H9 (cell line): ENCODE results near the gene LLGL2. TPM values are rescaled to one million over a fixed set of nuclear protein-coding genes. Genes with fewer than 3 reads are reported as not detected.

Experiments
- DNase-seq: peaks from one replicate; pipeline ENCODE4 v3.0.0-alpha.2; 2017
- H2AFZ ChIP-seq: one replicate; pipeline ENCODE4 v1.6.1; 2013; ENCODE audit warnings: mild to moderate bottlenecking, low read length, control low read depth, moderate library complexity
- H2AK5ac ChIP-seq: 2 replicates; pipeline ENCODE4 v1.6.1; 2013; ENCODE audit warnings: low read length, control low read depth, mixed read lengths; ENCODE audit not compliant: insufficient read length
- H2BK120ac ChIP-seq: one replicate; pipeline ENCODE4 v1.6.1; 2013; ENCODE audit warnings: low read depth, mild to moderate bottlenecking, low read length, control low read depth, inconsistent platforms; ENCODE audit not compliant: poor library complexity, severe bottlenecking
- H2BK12ac ChIP-seq: 2 replicates; pipeline ENCODE4 v1.6.1; 2013; ENCODE audit warnings: low read length, control low read depth, mixed read lengths, low read depth; ENCODE audit not compliant: insufficient read length
- H2BK15ac ChIP-seq: 2 replicates; pipeline ENCODE4 v1.6.1; 2013; ENCODE audit warnings: low read depth, low read length, control low read depth
- H2BK20ac ChIP-seq: one replicate; pipeline ENCODE4 v1.6.1; 2013; ENCODE audit warnings: low read depth, mild to moderate bottlenecking, low read length, control low read depth, inconsistent platforms; ENCODE audit not compliant: poor library complexity, severe bottlenecking
- H2BK5ac ChIP-seq: 2 replicates; pipeline ENCODE4 v1.6.1; 2013; ENCODE audit warnings: low read length, control low read depth, mixed read lengths; ENCODE audit not compliant: insufficient read length
- H3K14ac ChIP-seq: 2 replicates; pipeline ENCODE4 v1.6.1; 2013; ENCODE audit warnings: low read length, control low read depth; ENCODE audit not compliant: insufficient read depth
- H3K18ac ChIP-seq: 2 replicates; pipeline ENCODE4 v1.6.1; 2013; ENCODE audit warnings: low read depth, mild to moderate bottlenecking, mixed read lengths, low read length, control low read depth; ENCODE audit not compliant: insufficient read length
- H3K23ac ChIP-seq: 2 replicates; pipeline ENCODE4 v1.6.1; 2013; ENCODE audit warnings: low read length, control low read depth, mixed read lengths, low read depth; ENCODE audit not compliant: insufficient read length
- H3K23me2 ChIP-seq: 2 replicates; pipeline ENCODE4 v1.6.1; 2013; ENCODE audit warnings: low read depth, mild to moderate bottlenecking, mixed read lengths, low read length, control low read depth; ENCODE audit not compliant: insufficient read length, poor library complexity, severe bottlenecking
- H3K27ac ChIP-seq: 2 replicates; pipeline ENCODE4 v1.5.1; 2013; ENCODE audit warnings: low read length, control low read depth, mixed read lengths, low read depth; ENCODE audit not compliant: insufficient read length
- H3K27me3 ChIP-seq: 2 replicates; pipeline ENCODE4 v1.6.1; 2013; ENCODE audit warnings: low read length, control low read depth, inconsistent platforms; ENCODE audit not compliant: insufficient read depth
- H3K4ac ChIP-seq: 2 replicates; pipeline ENCODE4 v1.6.1; 2013; ENCODE audit warnings: low read depth, mild to moderate bottlenecking, control low read depth, inconsistent platforms, low read length, moderate library complexity
- H3K4me1 ChIP-seq: 2 replicates; pipeline ENCODE4 v1.6.1; 2013; ENCODE audit warnings: low read length, control low read depth, inconsistent platforms; ENCODE audit not compliant: insufficient read depth
- H3K4me2 ChIP-seq: 2 replicates; pipeline ENCODE4 v1.6.1; 2013; ENCODE audit warnings: low read length, control low read depth, mixed read lengths; ENCODE audit not compliant: insufficient read length, insufficient read depth
- H3K56ac ChIP-seq: 2 replicates; pipeline ENCODE4 v1.6.1; 2013; ENCODE audit warnings: low read depth, mild to moderate bottlenecking, mixed read lengths, low read length, control low read depth; ENCODE audit not compliant: insufficient read length
- H3K79me1 ChIP-seq: 2 replicates; pipeline ENCODE4 v1.6.1; 2013; ENCODE audit warnings: low read depth, mild to moderate bottlenecking, moderate library complexity, low read length, control low read depth, inconsistent platforms; ENCODE audit not compliant: insufficient read depth, poor library complexity, severe bottlenecking
- H3K79me2 ChIP-seq: 2 replicates; pipeline ENCODE4 v1.6.1; 2013; ENCODE audit warnings: low read length, control low read depth, inconsistent platforms; ENCODE audit not compliant: insufficient read depth
- H3K9ac ChIP-seq: 2 replicates; pipeline ENCODE4 v1.6.1; 2013; ENCODE audit warnings: low read length, control low read depth, mixed read lengths; ENCODE audit not compliant: insufficient read length; ENCODE audit errors: extremely low read depth
- H3K9me3 ChIP-seq: one replicate; pipeline ENCODE4 v1.6.1; 2013; ENCODE audit warnings: low read depth, low read length, inconsistent platforms; ENCODE audit not compliant: control insufficient read depth
- H3T11ph ChIP-seq: one replicate; pipeline ENCODE4 v1.6.1; 2013; ENCODE audit warnings: mild to moderate bottlenecking, low read length, control low read depth, inconsistent platforms
- H4K20me1 ChIP-seq: one replicate; pipeline ENCODE4 v1.6.1; 2013; ENCODE audit not compliant: control insufficient read depth, insufficient read length, insufficient read depth
- H4K5ac ChIP-seq: 2 replicates; pipeline ENCODE4 v1.6.1; 2013; ENCODE audit warnings: low read depth, mild to moderate bottlenecking, mixed read lengths, low read length, control low read depth; ENCODE audit not compliant: insufficient read length
- H4K8ac ChIP-seq: replicated peaks from 2 replicates; pipeline ENCODE4 v1.6.1; 2013; ENCODE audit warnings: low read length, control low read depth, mixed read lengths, low read depth; ENCODE audit not compliant: insufficient read length
- H4K91ac ChIP-seq: 2 replicates; pipeline ENCODE4 v1.6.1; 2013; ENCODE audit warnings: low read depth, mild to moderate bottlenecking, moderate library complexity, mixed read lengths, low read length, control low read depth; ENCODE audit not compliant: insufficient read length
- H3K27ac Mint-ChIP-seq, 3 experiments: 2 replicates in 2 of 3; 3 replicates in 1 of 3; pipeline ENCODE4 v1.8.0; 2020 to 2021; ENCODE audit warnings: mixed read lengths in 3 of 3, mild to moderate bottlenecking in 1 of 3, moderate library complexity in 1 of 3
- H3K27me3 Mint-ChIP-seq: 2 replicates; pipeline ENCODE4 v1.8.0; 2021; ENCODE audit warnings: low read depth, mild to moderate bottlenecking, moderate library complexity, mixed read lengths
- H3K36me3 Mint-ChIP-seq, 3 experiments: 2 replicates in 2 of 3; 3 replicates in 1 of 3; pipeline ENCODE4 v1.8.0; 2020 to 2021; ENCODE audit warnings: low read depth in 3 of 3, mixed read lengths in 3 of 3; ENCODE audit not compliant: insufficient read depth in 1 of 3
- H3K4me1 Mint-ChIP-seq, 2 experiments: 2 replicates each; pipeline ENCODE4 v1.8.0; 2020; ENCODE audit warnings: mixed read lengths in 2 of 2
- H3K4me3 Mint-ChIP-seq, 2 experiments: 2 replicates in 1 of 2; 3 replicates in 1 of 2; pipeline ENCODE4 v1.8.0; 2020 to 2021; ENCODE audit warnings: mild to moderate bottlenecking in 2 of 2, mixed read lengths in 2 of 2, moderate library complexity in 1 of 2
- H3K9me3 Mint-ChIP-seq, 2 experiments: 2 replicates in 1 of 2; 3 replicates in 1 of 2; pipeline ENCODE4 v1.8.0; 2020; ENCODE audit warnings: mild to moderate bottlenecking in 2 of 2, mixed read lengths in 2 of 2, moderate library complexity in 1 of 2
- WGBS: extraction: QIAGEN DNeasy Blood & Tissue Kit; methylation state at CpG from one replicate; pipeline ENCODE4 v1.1.7; 2013; ENCODE audit warnings: missing lambda C conversion rate, low lambda C conversion rate, mixed read lengths; ENCODE audit not compliant: insufficient read length; ENCODE audit errors: extremely low coverage; 5-methylcytosine and 5-hydroxymethylcytosine counted together
- total RNA-seq: library from RNA; stranded (reverse); gene quantifications from 2 replicates; pipeline ENCODE4 v1.2.1, GENCODE V29; 2021
- TF ChIP-seq, protein P1 (sequence below): fragments of 200-600 bp; sonication (generic); conservative IDR thresholded peaks from 3 replicates; pipeline ENCODE4 v1.8.0; 2021; ENCODE audit warnings: antibody characterized with exemption, mild to moderate bottlenecking

LLGL2 gene
- total RNA-seq, 1 experiment from 2014 or later = 90.4 TPM

DNA sequence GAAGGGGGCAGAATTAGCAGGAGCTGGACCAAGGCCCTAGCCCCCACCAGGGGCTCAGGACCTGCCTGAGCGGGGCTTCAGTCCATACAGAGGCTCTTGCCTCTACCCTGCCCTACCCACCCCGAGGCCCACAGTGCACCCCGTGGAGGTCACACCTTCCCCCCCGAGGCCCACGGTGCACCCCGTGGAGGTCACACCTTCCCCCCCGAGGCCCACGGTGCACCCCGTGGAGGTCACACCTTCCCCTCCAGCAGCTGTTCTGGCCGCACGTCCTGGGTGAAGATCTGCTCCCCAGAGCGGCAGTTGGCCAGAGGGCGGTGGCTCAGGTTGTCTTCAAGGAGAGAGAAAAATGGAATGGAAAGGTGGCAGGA lies 21.5 kb upstream of the LLGL2 start:
- H3K9ac ChIP-seq = no peak overlapping the region
- no peak overlapping the region for H2BK20ac ChIP-seq
- no peak overlapping the region for H3K18ac ChIP-seq
- no peak overlapping the region for H3K4me3 Mint-ChIP-seq
- no peak overlapping the region for H3K27ac ChIP-seq
- no peak overlapping the region for H2AK5ac ChIP-seq
- no peaks in the 10 kb centered on the region for H3K23me2 ChIP-seq
- no peaks in the 10 kb centered on the region; the same call in 1 of the 2 replicates for H3K27me3 Mint-ChIP-seq
- H3K56ac ChIP-seq = no peak overlapping the region
- no peak overlapping the region for H3K4me2 ChIP-seq
- H3K4me1 ChIP-seq = no peaks in the 10 kb centered on the region
- no peaks in the 10 kb centered on the region for H3K4me1 Mint-ChIP-seq
- H3K79me2 ChIP-seq = no peaks in the 10 kb centered on the region
- H3K9me3 ChIP-seq = no peaks in the 10 kb centered on the region
- H3K27ac Mint-ChIP-seq = no peak overlapping the region
- H3K4ac ChIP-seq = no peak overlapping the region
- no peak overlapping the region for H2BK12ac ChIP-seq
- no peaks in the 10 kb centered on the region for H3K9me3 Mint-ChIP-seq
- H2BK15ac ChIP-seq = no peak overlapping the region
- TF ChIP-seq, protein P1, sequence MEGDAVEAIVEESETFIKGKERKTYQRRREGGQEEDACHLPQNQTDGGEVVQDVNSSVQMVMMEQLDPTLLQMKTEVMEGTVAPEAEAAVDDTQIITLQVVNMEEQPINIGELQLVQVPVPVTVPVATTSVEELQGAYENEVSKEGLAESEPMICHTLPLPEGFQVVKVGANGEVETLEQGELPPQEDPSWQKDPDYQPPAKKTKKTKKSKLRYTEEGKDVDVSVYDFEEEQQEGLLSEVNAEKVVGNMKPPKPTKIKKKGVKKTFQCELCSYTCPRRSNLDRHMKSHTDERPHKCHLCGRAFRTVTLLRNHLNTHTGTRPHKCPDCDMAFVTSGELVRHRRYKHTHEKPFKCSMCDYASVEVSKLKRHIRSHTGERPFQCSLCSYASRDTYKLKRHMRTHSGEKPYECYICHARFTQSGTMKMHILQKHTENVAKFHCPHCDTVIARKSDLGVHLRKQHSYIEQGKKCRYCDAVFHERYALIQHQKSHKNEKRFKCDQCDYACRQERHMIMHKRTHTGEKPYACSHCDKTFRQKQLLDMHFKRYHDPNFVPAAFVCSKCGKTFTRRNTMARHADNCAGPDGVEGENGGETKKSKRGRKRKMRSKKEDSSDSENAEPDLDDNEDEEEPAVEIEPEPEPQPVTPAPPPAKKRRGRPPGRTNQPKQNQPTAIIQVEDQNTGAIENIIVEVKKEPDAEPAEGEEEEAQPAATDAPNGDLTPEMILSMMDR = no peak
- no peak overlapping the region for H3K23ac ChIP-seq
- DNase-seq = no peak
- no CpG with 5 or more reads among the region's 13 CpGs for WGBS
- H3T11ph ChIP-seq = no peak overlapping the region
- no peak overlapping the region for H2BK120ac ChIP-seq
- H4K5ac ChIP-seq = no peak overlapping the region
- peaks cover 0 to 39% (median 21%) of the 10 kb centered on the region in 3 experiments; a peak in 5 of 7 replicates for H3K36me3 Mint-ChIP-seq
- no peaks in the 10 kb centered on the region for H3K27me3 ChIP-seq
- H4K20me1 ChIP-seq = no peaks in the 10 kb centered on the region
- H4K91ac ChIP-seq = no peak overlapping the region
- H4K8ac ChIP-seq = no peak overlapping the region
- no peak overlapping the region for H3K14ac ChIP-seq
- no peak overlapping the region for H2AFZ ChIP-seq
- no peaks in the 10 kb centered on the region for H3K79me1 ChIP-seq
- no peak overlapping the region for H2BK5ac ChIP-seq
